CD4-positive, alpha-beta T cell treated with Interferon gamma for 1 hour (primary cell): ENCODE results near the gene PGM2L1.
"Not testable (repeated sequence)": the region's sequence is repeated elsewhere in the genome, so short reads cannot be mapped to it uniquely, and the experiment has no call there.

Experiments
- DNase-seq: peaks from one replicate; pipeline ENCODE4 v3.0.0-alpha.2; 2020

PGM2L1 gene

GRCh38 chr11:74398244-74399159, at the start of gene PGM2L1:
PGM2L1 (minus strand) TSS chr11:74398433; CDS start chr11:74398161, 272 bp downstream.
- DNase-seq, result peak; percentile 93

DNA sequence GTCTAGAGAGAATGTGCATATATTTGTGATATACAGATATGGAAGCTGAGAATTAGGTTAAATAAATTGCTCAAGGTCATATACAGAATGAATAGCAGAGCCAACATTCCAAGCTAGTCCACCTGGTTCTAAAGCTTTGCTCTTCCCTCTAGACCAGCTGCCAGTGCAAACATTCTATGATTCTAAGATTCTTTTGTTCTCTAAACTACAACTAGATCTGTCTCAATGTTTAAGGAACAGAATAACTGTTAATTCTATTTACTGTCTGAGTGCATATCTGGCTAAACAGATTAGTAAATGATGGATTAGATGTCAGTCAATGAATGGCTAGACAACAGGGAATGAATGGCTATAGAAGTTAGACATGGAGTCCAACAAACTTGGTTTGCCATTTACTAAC, 49.5 kb upstream of the PGM2L1 start:
- no peak for DNase-seq

DNA sequence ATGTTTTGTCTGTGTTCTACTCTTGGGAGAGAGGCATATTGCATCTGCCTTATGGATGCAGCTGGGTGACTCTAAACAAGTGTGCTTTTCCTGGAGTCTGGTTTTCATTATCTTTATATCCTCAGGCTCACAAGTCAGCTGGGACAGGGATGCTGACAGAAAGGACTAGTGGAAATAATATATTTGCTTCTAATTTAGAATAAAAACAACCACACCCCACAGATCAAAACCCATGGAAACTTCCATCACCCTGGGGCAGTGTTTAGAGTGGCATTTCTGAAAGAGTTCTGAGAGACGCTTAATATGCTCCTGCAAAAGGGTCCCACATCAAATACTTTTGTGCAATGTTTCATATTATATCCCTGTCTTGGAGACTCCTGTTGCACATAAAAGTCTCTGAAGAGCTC, 48.3 kb upstream of the PGM2L1 start:
- no peak for DNase-seq

GRCh38 chr11:74444173-74444826, 46.1 kb upstream of the PGM2L1 start:
- DNase-seq, result no peak

GRCh38 chr11:74443071-74443864, 45.0 kb upstream of the PGM2L1 start:
- no peak for DNase-seq

GRCh38 chr11:74442636-74443035, 44.4 kb upstream of the PGM2L1 start:
- DNase-seq, result no peak

GRCh38 chr11:74438681-74439080, 40.4 kb upstream of the PGM2L1 start:
- DNase-seq, result no peak

DNA sequence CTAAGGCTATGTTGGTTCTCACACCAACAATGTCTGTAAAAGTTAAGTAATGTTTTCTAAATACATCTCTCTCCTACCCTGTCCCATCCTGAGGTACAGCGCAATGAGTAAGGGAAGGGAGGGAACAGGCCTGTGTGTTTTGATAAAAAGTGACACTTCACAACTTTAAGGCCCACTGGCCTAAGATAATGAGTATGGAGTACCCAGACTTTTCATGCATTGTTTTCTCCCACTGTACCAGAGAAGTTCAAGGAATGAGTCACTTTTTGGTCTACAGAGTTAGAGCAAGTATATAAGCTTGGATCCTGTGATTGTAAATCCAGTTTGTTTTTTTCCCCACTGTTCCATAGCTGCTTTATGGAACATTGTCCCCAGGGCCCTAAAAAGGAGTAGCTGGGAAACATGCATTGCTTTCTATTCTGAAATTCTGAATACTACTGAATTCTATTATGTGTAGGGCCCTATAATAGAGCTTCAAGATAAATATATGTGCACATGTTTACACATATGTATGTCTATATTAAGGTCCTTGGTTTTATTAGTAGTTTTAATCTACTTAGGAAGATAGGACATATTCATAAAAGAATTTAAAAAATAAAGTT, 39.3 kb upstream of the PGM2L1 start:
- DNase-seq, result no peak

DNA sequence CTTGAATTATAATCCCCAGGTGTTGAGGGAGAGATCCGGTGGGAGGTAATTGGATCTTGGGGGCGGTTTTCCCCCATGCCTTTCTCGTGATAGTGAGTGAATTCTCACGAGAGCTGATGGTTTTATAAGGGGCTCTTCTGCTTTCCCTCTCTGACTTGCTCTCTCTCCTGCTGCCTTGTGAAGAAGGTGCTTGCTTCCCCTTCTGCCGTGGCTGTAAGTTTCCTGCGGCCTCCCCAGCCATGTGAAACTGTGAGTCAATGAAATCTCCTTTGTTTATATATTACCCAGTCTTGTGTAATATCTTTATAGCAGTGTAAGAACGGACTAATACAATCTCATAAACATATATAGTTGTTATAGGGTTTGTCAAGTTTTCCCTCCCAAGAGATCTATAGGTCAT, 36.3 kb upstream of the PGM2L1 start:
- DNase-seq, result no peak

GRCh38 chr11:74429205-74429604, 31.0 kb upstream of the PGM2L1 start:
- DNase-seq, result no peak

DNA sequence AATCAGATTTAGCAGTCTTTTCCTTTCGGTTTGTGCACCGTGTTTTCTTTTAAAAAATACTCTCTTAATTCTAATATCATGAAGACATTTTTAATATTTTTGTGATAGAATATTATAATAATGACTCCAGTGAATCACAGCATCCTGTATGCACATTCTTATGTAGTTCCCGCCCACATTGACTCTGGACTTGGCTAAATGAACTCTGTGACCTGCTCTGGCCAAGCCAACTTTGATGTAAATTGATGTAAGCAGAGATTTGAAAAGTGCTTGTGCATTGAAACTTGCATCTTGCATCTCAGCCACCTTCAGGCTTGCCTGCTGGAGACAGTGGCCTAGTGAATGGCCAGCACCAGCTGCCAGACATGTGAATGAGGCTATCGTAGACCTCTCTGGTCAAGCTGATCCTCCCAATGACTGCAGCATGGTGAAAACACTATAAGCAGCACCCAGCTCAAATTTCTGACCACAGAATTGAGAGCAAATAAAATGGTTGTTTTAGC, 29.2 kb upstream of the PGM2L1 start:
- DNase-seq, result no peak

GRCh38 chr11:74425100-74425499, 26.9 kb upstream of the PGM2L1 start:
- no peak for DNase-seq

DNA sequence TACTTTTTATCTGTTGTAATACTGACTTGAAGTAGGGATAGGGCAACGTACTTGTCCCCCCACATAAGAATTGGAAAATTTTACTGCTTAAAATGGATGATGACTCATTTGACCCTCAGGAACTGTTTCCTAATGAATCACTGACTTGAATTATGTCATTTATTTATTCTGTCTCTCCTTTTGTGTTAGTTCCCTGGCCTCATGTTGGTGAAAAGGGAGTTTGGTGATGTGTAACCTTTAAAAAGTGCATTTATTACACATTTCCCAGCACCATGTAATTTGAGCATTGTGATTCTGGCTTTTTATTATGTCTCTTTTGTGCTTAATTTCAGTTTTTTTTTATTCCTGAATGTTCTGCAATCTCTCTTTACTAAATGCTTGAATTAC, 20.3 kb upstream of the PGM2L1 start:
- no peak for DNase-seq

DNA sequence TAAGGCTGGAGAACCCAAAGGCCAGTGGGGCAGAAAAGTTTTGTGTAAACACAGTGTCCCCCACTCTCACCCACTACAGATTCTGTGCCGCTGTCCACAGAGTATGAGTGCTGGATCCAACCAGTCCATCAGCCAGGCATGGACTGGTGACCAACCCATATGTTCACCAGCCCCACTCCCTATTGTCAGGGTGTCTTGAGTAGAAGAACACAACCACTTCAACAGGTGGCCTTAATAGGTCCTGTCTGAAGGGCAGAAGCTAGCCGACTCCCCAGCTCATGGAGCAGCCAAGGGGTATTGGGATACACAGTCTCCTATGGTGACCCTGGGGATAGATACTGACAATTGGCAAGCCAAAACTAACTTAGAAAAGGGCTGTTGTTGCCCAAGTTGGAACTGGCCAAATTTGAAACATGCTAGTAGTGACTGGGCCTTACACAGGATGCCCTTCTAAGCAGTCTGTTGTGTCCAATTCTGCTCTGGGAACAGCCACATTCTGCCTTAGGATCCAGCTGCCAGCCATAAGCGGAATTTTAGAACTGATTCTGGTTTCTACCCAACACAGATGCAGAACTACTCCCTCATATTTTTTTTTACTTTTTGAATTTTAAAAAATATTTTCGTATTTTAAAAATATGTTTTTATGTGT, 19.8 kb upstream of the PGM2L1 start:
- no peak for DNase-seq

GRCh38 chr11:74417379-74417804, 19.2 kb upstream of the PGM2L1 start:
- DNase-seq, result no peak

- DNase-seq, result not testable (repeated sequence)
Measured at GRCh38 chr11:74416974-74417373, 18.7 kb upstream of the PGM2L1 start.

DNA sequence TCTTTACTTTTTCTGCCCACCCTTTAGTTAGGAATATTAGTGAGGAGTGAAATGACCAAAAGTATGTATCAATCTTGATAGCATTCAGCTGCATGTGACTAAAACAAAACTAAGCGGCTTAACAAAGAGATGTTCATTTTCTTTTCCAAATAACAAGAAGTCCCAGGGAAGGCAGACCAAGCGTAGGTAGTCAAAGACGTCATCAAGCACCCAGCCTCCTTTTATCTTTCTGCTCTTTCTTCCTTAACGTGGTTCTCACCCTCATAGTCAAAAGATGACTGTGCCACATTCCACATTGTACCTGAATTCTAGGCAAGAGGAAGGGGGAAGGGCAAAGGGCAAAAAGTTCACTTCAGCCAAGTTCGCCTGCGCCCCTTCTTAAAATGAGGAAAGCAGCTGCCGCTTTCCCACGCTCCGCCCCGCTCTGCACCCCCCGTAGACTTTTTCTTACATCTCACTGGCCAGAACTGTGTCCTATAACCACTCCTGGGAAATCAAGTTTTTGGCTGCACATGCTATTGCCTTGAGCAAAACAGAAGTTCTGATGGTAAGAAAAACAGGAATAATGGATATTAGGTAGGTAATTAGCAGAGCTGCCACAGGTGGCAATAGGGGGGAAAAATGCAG, 14.6 kb upstream of the PGM2L1 start:
- no peak for DNase-seq

DNA sequence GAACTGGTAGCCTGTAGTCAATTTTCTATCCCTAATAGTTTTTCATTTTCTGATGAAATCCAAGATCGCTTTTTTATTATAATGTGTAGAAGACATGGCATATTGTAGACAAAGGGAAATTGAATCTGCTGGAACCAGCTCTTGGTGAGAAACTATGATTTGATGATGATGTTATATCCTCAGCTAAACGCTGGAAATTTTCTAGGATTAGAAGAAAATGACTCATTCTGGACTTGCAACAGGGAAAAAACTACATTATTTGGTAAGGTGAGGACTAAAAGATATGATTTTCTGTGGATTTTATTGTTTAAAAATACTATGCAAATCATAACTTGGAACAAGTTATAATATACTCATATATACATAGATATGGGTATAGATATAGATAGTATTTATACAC, 14.1 kb upstream of the PGM2L1 start:
- DNase-seq, result no peak

GRCh38 chr11:74409633-74410032, 11.4 kb upstream of the PGM2L1 start:
- no peak for DNase-seq

- DNase-seq, result no peak
Measured at GRCh38 chr11:74403607-74404321, 5.5 kb upstream of the PGM2L1 start.

- DNase-seq, result no peak
Measured at GRCh38 chr11:74400606-74401005, 2.4 kb upstream of the PGM2L1 start.
